Measurements from ENCODE around the gene ZNF770.
A peak's percentile ranks its signal among the peaks of the same experiment; 100 is the strongest.
"Not testable (repeated sequence)": the region's sequence is repeated elsewhere in the genome, so short reads cannot be mapped to it uniquely, and the experiment has no call there.

Gene ZNF770

DNA sequence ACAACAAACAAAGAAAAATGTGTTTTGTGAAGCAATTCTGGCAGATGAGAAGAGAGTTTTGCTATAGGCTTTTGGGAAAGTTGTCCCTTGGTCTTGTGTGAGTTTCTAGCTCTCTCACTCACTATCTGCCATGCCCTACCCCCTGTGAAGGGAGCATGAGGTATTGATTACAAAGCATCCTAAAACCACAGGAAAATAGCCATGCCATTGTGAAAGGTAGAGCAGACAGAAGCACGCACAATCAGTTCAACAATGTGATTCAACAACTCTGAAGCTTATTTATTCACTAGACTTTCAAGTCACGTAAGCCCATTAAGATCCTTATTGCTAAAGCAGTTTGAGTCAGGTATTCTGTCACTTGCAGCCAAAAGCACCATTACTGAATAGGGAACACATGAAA is 12.0 kb downstream of the ZNF770 start:
- no peak for DNase-seq

- DNase-seq = no peak
Measured at GRCh38 chr15:34973512-34973911, 14.6 kb downstream of the ZNF770 start.

DNA sequence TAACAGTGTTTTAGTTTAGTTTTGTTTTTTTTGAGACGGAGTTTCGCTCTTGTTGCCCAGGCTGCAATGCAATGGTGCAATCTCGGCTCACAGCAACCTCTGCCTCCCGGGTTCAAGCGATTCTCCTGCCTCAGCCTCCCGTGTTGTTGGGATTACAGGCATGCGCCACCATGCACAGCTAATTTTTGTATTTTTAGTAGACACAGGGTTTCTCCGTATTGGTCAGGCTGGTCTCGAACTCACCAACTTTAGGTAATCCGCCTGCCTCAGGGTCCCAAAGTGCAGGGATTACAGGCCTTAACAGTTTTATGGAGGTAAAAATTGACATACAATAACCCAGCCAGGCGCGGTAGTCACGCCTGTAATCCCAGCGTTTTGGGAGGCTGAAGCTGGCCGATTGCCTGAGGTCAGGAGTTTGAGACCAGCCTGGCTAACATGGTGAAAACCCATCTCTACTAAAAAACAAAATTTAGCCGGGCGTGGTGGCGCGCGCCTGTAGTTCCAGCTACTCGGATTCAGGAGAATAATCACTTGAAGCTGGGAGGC is 17.9 kb downstream of the ZNF770 start:
- DNase-seq = not testable (repeated sequence)

DNA sequence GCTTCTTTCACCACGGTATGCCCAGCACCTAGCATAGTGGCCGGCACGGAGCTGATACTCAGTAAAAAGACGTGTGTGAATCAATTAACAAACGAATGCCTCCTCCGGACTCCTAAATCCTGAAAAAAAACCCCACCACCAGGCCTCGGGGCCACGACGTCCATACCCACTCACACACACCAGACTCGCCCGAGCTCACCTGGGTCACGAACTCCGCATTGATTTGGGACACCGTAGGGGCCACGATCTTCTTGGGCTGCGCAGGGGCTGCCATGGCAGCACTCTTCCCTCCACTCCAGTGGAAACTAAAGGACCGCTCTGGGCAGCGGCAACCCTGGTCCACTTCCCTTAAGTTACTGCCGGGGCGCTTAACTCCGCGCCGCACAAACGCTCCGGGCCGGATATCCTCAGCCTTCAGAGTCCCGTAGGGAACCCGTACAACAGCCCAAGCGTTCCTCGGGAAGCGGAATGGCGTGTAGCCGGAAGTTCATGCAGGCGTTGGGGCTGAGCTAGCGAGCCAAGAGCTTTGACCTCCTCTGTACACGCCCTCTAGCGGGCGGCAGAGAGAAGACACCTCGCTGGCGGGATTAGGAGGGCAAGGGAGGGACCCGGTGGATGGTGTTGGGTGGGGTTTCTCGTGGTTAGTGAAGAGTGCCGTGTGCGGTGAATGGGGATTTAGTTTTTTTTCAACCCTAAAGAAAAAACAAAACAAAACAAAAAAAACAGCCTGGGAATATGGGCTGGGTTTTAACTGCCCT is 18.6 kb downstream of the ZNF770 start, which contains the start of gene AQR:
TSS of gene AQR (minus strand) at position 403 of the 758 bp plus-strand sequence. CDS start at position 274, 129 bp downstream.
- peak; percentile 95 for DNase-seq

DNA sequence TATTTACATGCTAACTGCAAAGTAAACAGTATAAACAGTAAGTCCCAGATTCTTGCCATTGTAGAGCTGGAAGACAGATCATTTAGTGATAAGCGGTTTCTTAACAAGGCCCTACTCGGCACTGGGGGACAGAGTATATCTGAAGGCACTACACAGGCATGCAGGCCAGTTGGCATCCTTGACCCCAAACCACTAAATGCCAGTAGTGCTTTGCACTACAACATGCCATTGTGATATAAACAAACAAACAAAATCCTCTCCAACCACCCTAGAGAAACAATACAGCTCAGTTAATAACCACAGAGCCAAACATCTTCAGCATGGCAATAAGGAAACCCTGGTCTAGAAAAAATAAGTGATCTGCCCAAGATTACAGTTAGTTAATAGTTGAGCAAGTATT is 23.8 kb downstream of the ZNF770 start:
- DNase-seq = no peak

DNA sequence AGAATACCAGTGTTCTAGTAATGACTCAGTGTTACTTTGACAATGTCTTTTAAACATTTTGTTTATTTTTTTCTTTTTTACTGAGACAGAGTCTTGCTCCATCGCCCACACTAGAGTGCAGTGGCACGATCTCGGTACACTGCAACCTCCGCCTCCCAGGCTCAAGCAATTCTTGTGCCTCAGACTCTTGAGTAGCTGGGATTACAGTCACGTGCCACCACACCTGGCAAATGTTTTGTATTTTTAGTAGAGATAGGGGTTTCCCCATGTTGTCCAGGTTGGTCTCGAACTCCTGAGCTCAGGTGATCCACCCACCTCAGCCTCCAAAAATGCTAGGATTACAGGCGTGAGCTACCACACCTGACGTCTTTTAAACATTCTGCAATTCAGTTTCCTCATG is 34.2 kb downstream of the ZNF770 start:
- no peak for DNase-seq

DNA sequence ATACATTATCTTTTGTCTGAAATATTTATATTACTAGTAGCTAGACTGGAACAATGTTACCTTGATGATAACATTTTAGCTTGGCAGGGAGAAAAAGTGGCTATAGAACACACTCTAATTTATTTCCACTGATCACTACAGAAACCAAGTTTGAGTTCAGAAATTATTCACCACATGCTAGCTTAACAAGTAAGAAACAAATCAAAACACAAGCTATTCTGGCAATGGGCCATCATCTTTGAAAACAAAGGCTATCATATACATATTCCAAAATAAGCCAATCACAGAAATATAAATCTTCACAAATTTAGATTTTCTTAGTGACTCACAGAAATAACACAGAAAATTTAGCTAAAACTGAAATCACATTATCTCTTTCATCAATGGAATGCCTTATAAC is 35.6 kb downstream of the ZNF770 start:
- DNase-seq = no peak

- DNase-seq = no peak
Measured at GRCh38 chr15:34951993-34952392, 36.1 kb downstream of the ZNF770 start.

GRCh38 chr15:34944936-34945335 is 43.2 kb downstream of the ZNF770 start:
- DNase-seq = no peak

DNA sequence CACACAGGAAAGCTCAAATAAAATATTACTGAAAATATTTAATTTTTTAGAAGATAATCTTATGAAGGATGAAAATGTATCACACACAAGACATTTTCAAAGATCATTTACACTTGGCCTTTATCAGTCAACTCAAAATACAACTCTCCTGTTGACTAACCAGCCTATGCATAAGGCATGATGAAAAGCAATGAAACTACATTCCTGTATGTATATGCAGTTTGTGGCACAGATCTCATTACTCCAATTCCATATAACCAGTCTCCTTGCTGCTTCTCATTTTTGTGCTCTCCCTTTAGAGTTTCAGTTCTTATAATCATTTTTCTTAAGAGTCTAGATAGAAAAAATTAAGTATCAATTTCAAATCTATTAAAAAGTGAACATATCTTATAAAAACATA is 44.4 kb downstream of the ZNF770 start:
- DNase-seq = no peak

DNA sequence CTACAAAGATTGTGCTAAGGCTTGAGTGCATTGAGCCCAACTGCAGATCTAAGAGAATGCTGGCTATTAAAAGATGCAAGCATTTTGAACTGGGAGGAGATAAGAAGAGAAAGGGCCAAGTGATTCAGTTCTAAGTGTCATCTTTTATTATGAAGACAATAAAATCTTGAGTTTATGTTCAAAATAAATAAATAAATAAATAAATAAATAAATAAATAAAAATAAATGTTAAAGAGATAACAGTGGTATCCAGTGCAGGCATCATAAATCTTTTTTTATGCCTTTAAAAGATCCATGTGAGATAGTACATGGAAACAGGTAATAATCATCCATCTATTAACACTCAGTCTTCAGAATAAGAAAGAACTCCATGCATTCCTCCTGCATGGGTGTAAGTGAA is 44.8 kb downstream of the ZNF770 start:
- not testable (repeated sequence) for DNase-seq

GRCh38 chr15:34942363-34942762 is 45.7 kb downstream of the ZNF770 start:
- no peak for DNase-seq

DNA sequence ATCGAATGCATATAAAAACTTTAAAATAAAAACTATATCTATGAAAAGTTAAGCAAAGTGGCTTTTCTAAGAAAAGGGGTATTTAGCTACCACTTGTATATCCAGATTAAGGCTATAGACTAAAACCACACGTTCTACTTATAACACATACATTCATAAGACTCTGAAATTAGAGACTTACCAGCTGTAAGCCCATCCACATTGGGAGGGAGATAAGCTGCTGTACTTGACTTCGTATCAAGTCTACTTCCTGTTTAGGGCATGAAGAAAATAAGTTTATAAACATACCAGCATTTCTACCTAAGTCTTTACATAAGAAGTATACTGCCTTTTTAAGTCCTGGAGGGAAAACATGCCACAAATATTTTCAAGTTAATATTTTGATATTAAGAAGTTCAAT is 46.3 kb downstream of the ZNF770 start:
- DNase-seq = no peak

GRCh38 chr15:34941185-34941698 is 46.8 kb downstream of the ZNF770 start:
- DNase-seq = no peak

GRCh38 chr15:34933432-34933975 is 54.6 kb downstream of the ZNF770 start:
- no peak for DNase-seq

- DNase-seq = not testable (repeated sequence)
Measured at GRCh38 chr15:34928349-34928748, 59.7 kb downstream of the ZNF770 start.

Measured in retina (tissue), 1 donor.